Activated T-cell treated with anti-CD3 and anti-CD28 coated beads for 24 hours (primary cell): ENCODE measurements around the gene CNFN.

Source experiments
- DNase-seq: peaks from one replicate; pipeline ENCODE4 v3.0.0-alpha.2; 2020; ENCODE audit warnings: low read depth

The CNFN gene

GRCh38 chr19:42374826-42375376, 15.2 kb downstream of the CNFN start:
- no peak for DNase-seq

DNA sequence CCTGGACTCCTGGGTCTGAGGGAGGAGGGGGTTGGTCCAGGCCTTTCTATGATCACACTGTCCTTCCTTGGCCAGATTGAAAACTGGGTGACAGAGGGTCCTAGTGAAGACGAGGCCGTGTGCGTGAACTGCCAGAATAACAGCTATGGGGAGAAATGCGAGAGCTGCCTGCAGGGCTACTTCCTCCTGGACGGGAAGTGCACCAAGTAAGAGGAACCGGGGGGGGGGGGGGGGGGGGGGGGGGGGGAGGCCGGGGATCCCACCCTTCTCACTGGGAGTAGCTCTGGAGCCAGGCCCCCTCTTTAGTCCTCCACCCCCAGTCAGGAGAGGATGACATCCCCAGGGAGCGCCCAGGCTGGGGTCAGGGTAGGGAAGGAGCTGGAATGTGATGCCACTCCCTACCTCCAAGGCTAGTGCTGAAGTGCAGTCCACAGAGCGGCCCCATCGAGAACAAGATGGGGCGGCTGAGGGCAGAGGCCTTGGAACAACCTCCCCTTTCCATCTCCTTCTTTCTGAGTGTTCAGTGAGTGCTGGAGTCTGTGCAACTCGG, 19.4 kb downstream of the CNFN start:
- DNase-seq: no peak

- DNase-seq: no peak
Observed at GRCh38 chr19:42370068-42370520, 20.0 kb downstream of the CNFN start.

DNA sequence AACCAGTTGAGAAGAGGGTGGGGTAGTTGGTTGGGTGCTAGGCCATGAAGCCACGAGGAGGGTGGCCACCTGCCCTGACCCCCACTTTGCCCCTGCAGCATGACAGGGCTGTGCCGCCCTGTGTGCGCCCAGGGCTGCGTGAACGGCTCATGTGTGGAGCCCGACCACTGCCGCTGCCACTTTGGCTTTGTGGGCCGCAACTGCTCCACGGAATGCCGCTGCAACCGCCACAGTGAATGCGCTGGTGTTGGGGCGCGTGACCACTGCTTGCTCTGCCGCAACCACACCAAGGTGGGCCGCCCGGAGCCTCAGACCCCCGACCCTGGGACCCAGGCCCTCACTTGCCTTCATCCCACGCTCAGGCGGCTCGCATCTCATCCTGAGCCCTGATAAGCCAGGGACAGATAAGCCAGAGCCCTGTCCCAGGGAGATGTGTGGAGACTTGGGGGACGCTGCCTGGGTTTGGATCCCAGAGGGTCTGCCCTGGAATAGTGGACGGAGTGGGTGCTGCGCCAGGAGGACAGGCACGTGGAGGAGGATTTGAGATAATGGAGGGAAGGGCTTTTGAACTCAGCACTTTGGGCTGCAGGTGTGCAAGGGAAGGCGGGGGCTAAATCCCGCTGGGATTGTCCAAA, 20.5 kb downstream of the CNFN start:
- no peak for DNase-seq

DNA sequence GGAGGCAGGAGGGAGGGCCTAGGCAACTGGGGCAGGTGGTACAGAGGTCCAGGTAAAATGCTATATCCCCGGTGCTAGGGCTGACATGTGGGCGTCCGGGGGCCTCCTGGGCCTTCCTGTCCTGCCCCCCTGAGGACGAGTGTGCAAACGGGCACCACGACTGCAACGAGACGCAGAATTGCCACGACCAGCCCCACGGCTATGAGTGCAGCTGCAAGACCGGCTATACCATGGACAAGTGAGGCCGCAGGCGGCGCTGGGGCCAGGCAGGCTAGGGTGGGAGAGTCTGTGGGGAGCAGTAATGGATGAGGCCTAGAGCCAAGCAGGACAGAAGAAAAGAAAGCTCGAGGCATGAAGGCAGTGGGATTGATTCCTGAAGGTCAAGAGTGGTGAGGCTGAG, 21.3 kb downstream of the CNFN start:
- no peak for DNase-seq

- DNase-seq: no peak
Observed at GRCh38 chr19:42368360-42368759, 21.7 kb downstream of the CNFN start.

GRCh38 chr19:42367929-42368328, 22.2 kb downstream of the CNFN start:
- no peak for DNase-seq

- no peak for DNase-seq
Observed at GRCh38 chr19:42366673-42367072, 23.4 kb downstream of the CNFN start.

- no peak for DNase-seq
Observed at GRCh38 chr19:42363614-42364346, 26.3 kb downstream of the CNFN start.

GRCh38 chr19:42362891-42363440, 27.1 kb downstream of the CNFN start:
- DNase-seq: no peak

DNA sequence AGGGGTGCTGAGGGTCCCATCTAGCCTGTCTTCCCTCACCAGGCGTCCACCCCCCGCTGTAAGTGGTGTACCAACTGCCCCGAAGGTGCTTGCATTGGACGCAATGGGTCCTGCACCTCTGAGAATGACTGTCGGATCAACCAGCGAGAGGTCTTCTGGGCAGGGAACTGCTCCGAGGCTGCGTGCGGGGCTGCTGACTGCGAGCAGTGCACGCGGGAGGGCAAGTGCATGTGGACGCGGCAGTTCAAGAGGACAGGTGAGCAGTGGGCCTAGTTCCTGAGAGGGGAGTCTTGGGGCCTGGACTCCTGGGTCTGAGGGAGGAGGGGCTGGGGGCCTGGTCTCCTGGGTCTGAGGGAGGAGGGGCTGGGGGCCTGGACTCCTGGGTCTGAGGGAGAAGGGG, 27.8 kb downstream of the CNFN start:
- no peak for DNase-seq

GRCh38 chr19:42361545-42361910, 28.6 kb downstream of the CNFN start:
- no peak for DNase-seq

DNA sequence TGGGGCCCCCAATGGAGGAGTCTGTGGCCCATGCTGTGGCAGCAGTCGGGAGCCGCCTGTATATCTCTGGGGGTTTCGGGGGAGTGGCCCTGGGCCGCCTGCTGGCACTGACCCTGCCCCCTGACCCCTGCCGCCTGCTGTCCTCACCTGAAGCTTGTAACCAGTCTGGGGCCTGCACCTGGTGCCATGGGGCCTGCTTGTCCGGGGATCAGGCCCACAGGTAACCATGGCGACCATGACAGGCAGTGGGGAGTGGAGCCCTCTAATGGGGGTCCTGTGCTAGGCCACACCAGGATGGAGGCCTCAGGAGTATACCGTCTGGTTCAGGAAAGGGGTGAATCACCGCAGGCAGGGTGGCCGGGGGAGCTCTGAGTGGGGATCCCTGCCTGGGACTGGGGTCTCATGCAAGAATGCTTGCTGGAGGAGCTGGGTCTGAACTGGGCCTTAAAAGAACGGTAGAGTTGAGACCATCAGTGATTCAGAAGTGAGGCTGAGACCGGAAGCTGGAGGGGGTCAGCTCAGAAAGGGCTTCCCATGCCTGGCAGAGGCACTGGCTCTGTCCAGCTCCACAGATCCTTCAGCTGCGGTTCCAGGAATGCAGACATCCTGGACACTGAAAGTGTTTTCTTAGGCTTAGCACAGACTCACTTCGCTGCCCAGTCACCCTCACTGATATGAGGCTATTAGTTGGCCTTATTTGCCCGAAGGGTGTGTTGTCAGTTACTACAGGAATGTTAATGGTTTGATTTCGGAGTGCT, 29.1 kb downstream of the CNFN start:
- DNase-seq: no peak

- no peak for DNase-seq
Observed at GRCh38 chr19:42357290-42357689, 32.8 kb downstream of the CNFN start.

DNA sequence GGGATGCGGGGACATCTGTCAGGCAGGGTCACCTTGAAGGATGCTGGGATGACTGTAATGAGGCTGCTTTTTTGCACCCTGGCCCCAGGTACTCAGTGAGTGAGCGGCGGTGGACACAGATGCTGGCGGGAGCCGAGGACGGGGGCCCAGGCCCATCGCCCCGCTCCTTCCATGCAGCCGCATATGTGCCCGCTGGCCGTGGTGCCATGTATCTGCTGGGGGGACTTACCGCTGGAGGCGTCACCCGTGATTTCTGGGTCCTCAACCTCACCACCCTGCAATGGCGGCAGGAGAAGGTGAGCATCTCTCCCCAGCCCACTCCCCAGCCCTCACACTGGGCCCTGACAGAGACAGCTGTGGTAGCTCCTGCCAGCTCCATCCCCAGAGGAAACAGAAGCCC, 33.4 kb downstream of the CNFN start:
- DNase-seq: no peak

DNA sequence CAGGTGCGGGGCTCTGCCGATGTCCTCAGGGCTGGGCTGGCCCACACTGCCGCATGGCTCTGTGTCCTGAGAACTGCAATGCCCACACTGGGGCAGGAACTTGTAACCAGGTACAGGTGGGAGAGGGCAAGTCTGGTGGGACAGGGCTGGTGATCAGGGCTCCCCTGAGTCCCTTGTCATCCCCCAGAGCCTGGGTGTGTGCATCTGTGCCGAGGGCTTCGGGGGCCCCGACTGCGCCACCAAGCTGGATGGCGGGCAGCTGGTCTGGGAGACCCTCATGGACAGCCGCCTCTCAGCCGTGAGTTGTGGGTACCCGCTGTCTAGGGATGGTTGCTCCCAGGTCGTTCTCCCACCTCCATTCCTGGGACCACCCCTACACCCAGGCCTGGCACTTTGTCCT, 34.2 kb downstream of the CNFN start:
- DNase-seq: no peak

- no peak for DNase-seq
Observed at GRCh38 chr19:42353341-42354015, 36.6 kb downstream of the CNFN start.

- DNase-seq: no peak
Observed at GRCh38 chr19:42352301-42353259, 37.5 kb downstream of the CNFN start.

- no peak for DNase-seq
Observed at GRCh38 chr19:42351079-42351735, 38.9 kb downstream of the CNFN start.

DNA sequence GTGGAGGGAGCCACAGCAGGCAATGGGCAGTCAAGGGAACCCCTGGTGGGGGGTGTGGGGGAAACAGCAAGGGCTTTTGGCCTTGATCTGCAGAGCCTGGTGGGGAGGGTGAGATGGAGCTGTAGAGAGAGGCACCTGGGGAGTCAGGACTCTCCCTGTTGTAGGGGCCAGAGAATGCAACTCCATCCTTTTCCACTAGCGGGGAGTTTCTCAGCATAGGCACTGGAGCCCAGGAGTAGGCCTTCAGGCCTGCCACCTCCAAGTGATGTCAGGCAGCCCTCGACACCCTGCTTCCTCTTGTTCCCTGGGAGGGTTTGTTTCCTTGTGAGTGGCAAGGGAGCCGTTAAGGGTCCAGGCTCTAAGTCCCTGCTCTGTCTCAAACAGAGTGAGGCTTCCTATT, 39.7 kb downstream of the CNFN start:
- no peak for DNase-seq
